MCF 10A (cell line): ENCODE results near the gene SHOX. TPM values are rescaled to one million over a fixed set of nuclear protein-coding genes. Genes with fewer than 3 reads are reported as not detected.

ENCODE experiments used
- BruUV-seq: library from RNA; stranded (reverse); fragments of 400-500 nt; replicated peaks from 2 replicates; lab custom pipeline; 2021; lab: Mats Ljungman, UMichigan
- CTCF ChIA-PET: fragments of 300-600 bp; sonication (Branson Sonifier 250); formaldehyde crosslinking; extraction: SDS; loops from one replicate; lab custom pipeline; 2021; ENCODE audit warnings: antibody characterized with exemption, inconsistent platforms; lab: Yijun Ruan, JAX
- POLR2A ChIA-PET: fragments of 300-600, 350-650 bp; sonication (Branson Sonifier 250); formaldehyde crosslinking; extraction: SDS; loops from one replicate; lab custom pipeline; 2020; ENCODE audit warnings: antibody characterized with exemption, inconsistent platforms; lab: Yijun Ruan, JAX
- DNase-seq: peaks from one replicate; pipeline ENCODE4 v3.0.0-alpha.2; 2018; ENCODE audit not compliant: unreplicated experiment
- H3K27ac Mint-ChIP-seq: one replicate; pipeline ENCODE4 v1.8.0; 2022; ENCODE audit warnings: mild to moderate bottlenecking, low read depth, mixed read lengths; ENCODE audit not compliant: unreplicated experiment
- H3K27me3 Mint-ChIP-seq: one replicate; pipeline ENCODE4 v1.8.0; 2022; ENCODE audit warnings: mixed read lengths; ENCODE audit not compliant: insufficient read depth, unreplicated experiment
- H3K36me3 Mint-ChIP-seq: one replicate; pipeline ENCODE4 v1.8.0; 2022; ENCODE audit warnings: mild to moderate bottlenecking, moderate library complexity, mixed read lengths; ENCODE audit not compliant: insufficient read depth, unreplicated experiment
- H3K4me1 Mint-ChIP-seq: one replicate; pipeline ENCODE4 v1.8.0; 2022; ENCODE audit warnings: mixed read lengths; ENCODE audit not compliant: insufficient read depth, unreplicated experiment
- H3K4me3 Mint-ChIP-seq: one replicate; pipeline ENCODE4 v1.8.0; 2022; ENCODE audit warnings: mild to moderate bottlenecking, moderate library complexity, mixed read lengths; ENCODE audit not compliant: unreplicated experiment
- H3K9me3 Mint-ChIP-seq: one replicate; pipeline ENCODE4 v1.8.0; 2022; ENCODE audit warnings: mixed read lengths; ENCODE audit not compliant: unreplicated experiment
- CTCF ChIP-seq: fragments of 200-600 bp; IDR thresholded peaks from one replicate; pipeline ENCODE4 v1.8.0; 2022; ENCODE audit warnings: antibody characterized with exemption, mild to moderate bottlenecking; ENCODE audit not compliant: unreplicated experiment
- intact Hi-C: fragments of 100-400 bp; cut with micrococcal nuclease; formaldehyde crosslinking; loops from 2 replicates; pipeline ENCODE4 v1.14.1; 2022
- total RNA-seq: library from RNA; stranded (reverse); gene quantifications from 2 replicates; pipeline ENCODE4 v1.2.3, GENCODE V29; 2022

The SHOX gene
- total RNA-seq, 1 experiment from 2014 or later = not detected

- Mint-ChIP-seq H3K4me3 (no peak overlapping the region), H3K36me3 (peaks cover 10% of the 10 kb centered on the region), H3K27ac (no peak overlapping the region), H3K9me3 (peaks cover 43% of the 10 kb centered on the region), H3K27me3 (peaks cover 11% of the 10 kb centered on the region), H3K4me1 (no peaks in the 10 kb centered on the region)
- no peak for TF ChIP-seq CTCF
- ChIA-PET CTCF (no interaction called here), POLR2A (no interaction called here)
- DNase-seq = no peak
- BruUV-seq = no TSS peak
- intact Hi-C loops = no loop called here
These were observed 482 bp upstream of the SHOX start for GRCh38 chrX:630007-630611.

- POLR2A ChIA-PET = no interaction called here
- CTCF ChIA-PET = no interaction called here
- Mint-ChIP-seq H3K9me3 (peaks cover 26% of the 10 kb centered on the region), H3K27me3 (peaks cover 11% of the 10 kb centered on the region), H3K4me1 (no peaks in the 10 kb centered on the region), H3K36me3 (peaks cover 8% of the 10 kb centered on the region), H3K4me3 (no peak overlapping the region), H3K27ac (no peak overlapping the region)
- BruUV-seq = no TSS peak
- no peak for DNase-seq
- intact Hi-C loops = no loop called here
- no peak for TF ChIP-seq CTCF
These were observed 1.3 kb downstream of the SHOX start for GRCh38 chrX:631802-632365.

GRCh38 chrX:632366-633042, 1.9 kb downstream of the SHOX start:
- H3K4me1 Mint-ChIP-seq = no peaks in the 10 kb centered on the region
- peaks cover 11% of the 10 kb centered on the region for H3K27me3 Mint-ChIP-seq
- H3K4me3 Mint-ChIP-seq = no peak overlapping the region
- no peak for TF ChIP-seq CTCF
- intact Hi-C loops = no loop called here
- ChIA-PET POLR2A (no interaction called here), CTCF (no interaction called here)
- H3K36me3 Mint-ChIP-seq = peaks cover 4% of the 10 kb centered on the region
- no TSS peak for BruUV-seq
- no peak overlapping the region for H3K27ac Mint-ChIP-seq
- H3K9me3 Mint-ChIP-seq = peaks cover 22% of the 10 kb centered on the region
- DNase-seq = no peak

DNA sequence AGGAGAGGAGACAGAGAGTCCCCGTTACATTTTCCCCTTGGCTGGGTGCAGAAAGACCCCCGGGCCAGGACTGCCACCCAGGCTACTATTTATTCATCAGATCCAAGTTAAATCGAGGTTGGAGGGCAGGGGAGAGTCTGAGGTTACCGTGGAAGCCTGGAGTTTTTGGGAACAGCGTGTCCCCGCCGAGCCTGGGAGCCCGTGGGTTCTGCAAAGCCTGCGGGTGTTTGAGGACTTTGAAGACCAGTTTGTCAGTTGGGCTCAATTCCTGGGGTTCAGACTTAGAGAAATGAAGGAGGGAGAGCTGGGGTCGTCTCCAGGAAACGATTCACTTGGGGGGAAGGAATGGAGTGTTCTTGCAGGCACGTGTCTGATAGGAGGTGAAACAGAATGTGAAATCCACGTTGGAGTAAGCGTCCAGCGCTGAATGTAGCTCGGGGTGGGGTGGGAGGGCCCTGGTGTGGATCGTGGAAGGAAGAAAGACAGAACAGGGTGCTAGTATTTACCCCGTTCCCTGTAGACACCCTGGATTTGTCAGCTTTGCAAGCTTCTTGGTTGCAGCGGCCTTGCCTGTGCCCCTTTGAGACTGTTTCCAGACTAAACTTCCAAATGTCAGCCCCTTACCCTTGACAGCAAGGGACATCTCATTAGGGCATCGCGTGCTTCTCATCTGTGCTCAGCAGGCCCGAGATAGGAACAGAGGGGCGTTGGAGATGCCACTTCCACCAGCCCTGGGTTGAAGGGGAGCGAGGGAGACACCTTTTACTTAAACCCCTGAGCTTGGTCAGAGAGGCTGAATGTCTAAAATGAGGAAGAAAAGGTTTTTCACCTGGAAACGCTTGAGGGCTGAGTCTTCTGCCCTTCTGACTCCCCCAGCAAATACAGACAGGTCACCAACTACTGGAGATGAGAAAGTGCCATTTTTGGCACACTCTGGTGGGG, 2.7 kb downstream of the SHOX start:
- no TSS peak for BruUV-seq
- H3K27ac Mint-ChIP-seq = no peak overlapping the region
- H3K27me3 Mint-ChIP-seq = peaks cover 11% of the 10 kb centered on the region
- TF ChIP-seq CTCF = no peak
- peaks cover 14% of the 10 kb centered on the region for H3K9me3 Mint-ChIP-seq
- no peak overlapping the region for H3K4me3 Mint-ChIP-seq
- DNase-seq = no peak
- ChIA-PET CTCF (no interaction called here), POLR2A (no interaction called here)
- H3K4me1 Mint-ChIP-seq = no peaks in the 10 kb centered on the region
- H3K36me3 Mint-ChIP-seq = peaks cover 4% of the 10 kb centered on the region
- intact Hi-C loops = no loop called here
